Measurements from ENCODE around the gene PARD6B.

- TF ChIP-seq CTCF (IDR thresholded peaks at IDR 0.05): no peak
- TF ChIP-seq ZFX (IDR thresholded peaks at IDR 0.05; ENCODE audit: borderline replicate concordance): no peak
Observed at GRCh38 chr20:50724851-50725723, 6.3 kb upstream of the PARD6B start.
